ENCODE results near the gene RTP3.
"Not testable (repeated sequence)": the region's sequence is repeated elsewhere in the genome, so short reads cannot be mapped to it uniquely, and the experiment has no call there.

RTP3 gene

GRCh38 chr3:46491089-46492070 lies 6.4 kb upstream of the RTP3 start:
- no peak for DNase-seq

GRCh38 chr3:46492890-46493547 lies 4.8 kb upstream of the RTP3 start:
- DNase-seq: no peak

- DNase-seq: not testable (repeated sequence)
These were observed 3.3 kb upstream of the RTP3 start for GRCh38 chr3:46494491-46494890.

- no peak for DNase-seq
These were observed 1.8 kb upstream of the RTP3 start for GRCh38 chr3:46495901-46496456.

GRCh38 chr3:46496746-46497555 lies 825 bp upstream of the RTP3 start:
- DNase-seq: peak in 3 of 5 donors; percentile 27 to 51 (median 40)

GRCh38 chr3:46498916-46499519 lies 1.2 kb downstream of the RTP3 start:
- no peak for DNase-seq

- no peak for DNase-seq
These were observed 3.2 kb downstream of the RTP3 start for GRCh38 chr3:46500656-46501635.

GRCh38 chr3:46501702-46502101 lies 3.9 kb downstream of the RTP3 start:
- no peak for DNase-seq

- DNase-seq: no peak
These were observed 5.6 kb downstream of the RTP3 start for GRCh38 chr3:46503200-46503874.

- DNase-seq: peak in 1 of 5 donors; percentile 6
These were observed 7.0 kb downstream of the RTP3 start for GRCh38 chr3:46504789-46505188.

GRCh38 chr3:46505953-46506352 lies 8.2 kb downstream of the RTP3 start:
- DNase-seq: no peak

GRCh38 chr3:46506526-46506925 lies 8.8 kb downstream of the RTP3 start:
- no peak for DNase-seq

GRCh38 chr3:46508850-46509591 lies 11.2 kb downstream of the RTP3 start:
- no peak for DNase-seq

- no peak for DNase-seq
These were observed 11.9 kb downstream of the RTP3 start for GRCh38 chr3:46509661-46510187.

- DNase-seq: no peak
These were observed 14.5 kb downstream of the RTP3 start for GRCh38 chr3:46512191-46512749.

- DNase-seq: no peak
These were observed 18.7 kb downstream of the RTP3 start for GRCh38 chr3:46516521-46516920.

- peak in 1 of 5 donors; percentile 19 for DNase-seq
These were observed 19.4 kb downstream of the RTP3 start for GRCh38 chr3:46517016-46517783.

- no peak for DNase-seq
These were observed 20.0 kb downstream of the RTP3 start for GRCh38 chr3:46517784-46518181.
